ENCODE results near the gene TBX4.

DNA sequence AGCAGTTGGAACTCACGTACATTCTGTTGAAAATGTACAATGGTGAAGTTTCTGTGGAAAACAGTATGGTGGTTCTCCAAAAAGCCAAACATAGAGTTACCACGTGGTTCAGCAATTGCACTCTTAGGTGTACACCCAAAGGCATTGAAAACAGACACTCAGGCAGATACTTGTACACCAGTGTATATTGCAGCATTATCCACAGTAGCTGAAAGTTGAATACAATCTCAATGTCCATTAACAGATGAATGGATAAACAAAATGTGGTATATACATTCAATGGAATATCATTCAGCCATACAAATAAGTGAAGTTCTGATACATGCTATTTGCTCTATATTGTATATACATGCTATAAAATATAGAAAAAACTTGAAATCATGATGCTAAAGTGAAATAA lies 29.4 kb upstream of the TBX4 start:
- TF ChIP-seq CTCF (IDR thresholded peaks at IDR 0.05 in 4 of 5, conservative IDR thresholded peaks at IDR 0.05 in 1 of 5) = no peak
- no peak for TF ChIP-seq POLR2A (IDR thresholded peaks at IDR 0.05)

All from gastrocnemius medialis (tissue), 4 donors.